Effector memory CD4-positive, alpha-beta T cell (primary cell): ENCODE data around the gene KTN1.

Experiments
- DNase-seq, 3 donors: peaks; one replicate each; pipeline ENCODE4 v3.0.0-alpha.2; 2020
- H3K27ac ChIP-seq: 2 replicates; pipeline ENCODE4 v1.7.0; 2013; ENCODE audit warnings: mild to moderate bottlenecking, low read length, moderate library complexity; ENCODE audit not compliant: insufficient read depth, poor library complexity, severe bottlenecking
- H3K27me3 ChIP-seq: replicated peaks from 2 replicates; pipeline ENCODE4 v1.7.0; 2013; ENCODE audit warnings: mild to moderate bottlenecking, low read length; ENCODE audit not compliant: insufficient read depth, control insufficient read depth, poor library complexity, severe bottlenecking
- H3K36me3 ChIP-seq: 2 replicates; pipeline ENCODE4 v1.7.0; 2013; ENCODE audit warnings: mild to moderate bottlenecking, low read length, moderate library complexity; ENCODE audit not compliant: control insufficient read depth, insufficient read depth
- H3K4me1 ChIP-seq: 2 replicates; pipeline ENCODE4 v1.7.0; 2013; ENCODE audit warnings: low read length, mild to moderate bottlenecking; ENCODE audit not compliant: control insufficient read depth, insufficient read depth, poor library complexity, severe bottlenecking
- H3K4me3 ChIP-seq: 2 replicates; pipeline ENCODE4 v1.7.0; 2013; ENCODE audit warnings: low read length, low read depth, mild to moderate bottlenecking; ENCODE audit not compliant: insufficient read depth, poor library complexity, severe bottlenecking
- H3K9me3 ChIP-seq: 2 replicates; pipeline ENCODE4 v1.7.0; 2013; ENCODE audit warnings: mild to moderate bottlenecking, low read length, moderate library complexity; ENCODE audit not compliant: control insufficient read depth

The KTN1 gene

GRCh38 chr14:55605793-55606192, 25.8 kb downstream of the KTN1 start:
- Histone ChIP-seq H3K9me3 (no peaks in the 10 kb centered on the region), H3K4me3 (no peak overlapping the region), H3K27ac (no peak overlapping the region), H3K4me1 (no peaks in the 10 kb centered on the region), H3K36me3 (no peaks in the 10 kb centered on the region), H3K27me3 (no peaks in the 10 kb centered on the region)
- DNase-seq, result no peak

- H3K27me3 ChIP-seq, result no peaks in the 10 kb centered on the region
- no peaks in the 10 kb centered on the region for H3K9me3 ChIP-seq
- no peak overlapping the region for H3K4me3 ChIP-seq
- H3K27ac ChIP-seq, result no peak overlapping the region
- DNase-seq, result no peak
- H3K36me3 ChIP-seq, result no peaks in the 10 kb centered on the region
- no peaks in the 10 kb centered on the region for H3K4me1 ChIP-seq
Measured at GRCh38 chr14:55607386-55607785, 27.4 kb downstream of the KTN1 start.

GRCh38 chr14:55609681-55610080, 29.7 kb downstream of the KTN1 start:
- Histone ChIP-seq H3K27ac (no peak overlapping the region), H3K4me3 (no peak overlapping the region), H3K9me3 (no peaks in the 10 kb centered on the region), H3K4me1 (no peaks in the 10 kb centered on the region), H3K27me3 (no peaks in the 10 kb centered on the region), H3K36me3 (peaks cover 4% of the 10 kb centered on the region)
- no peak for DNase-seq

GRCh38 chr14:55610713-55611370, 30.8 kb downstream of the KTN1 start:
- no peaks in the 10 kb centered on the region for H3K4me1 ChIP-seq
- no peaks in the 10 kb centered on the region for H3K27me3 ChIP-seq
- no peak for DNase-seq
- H3K36me3 ChIP-seq, result peaks cover 4% of the 10 kb centered on the region
- no peaks in the 10 kb centered on the region for H3K9me3 ChIP-seq
- H3K4me3 ChIP-seq, result no peak overlapping the region
- no peak overlapping the region for H3K27ac ChIP-seq

GRCh38 chr14:55611859-55612258, 31.9 kb downstream of the KTN1 start:
- no peak overlapping the region for H3K4me3 ChIP-seq
- no peaks in the 10 kb centered on the region for H3K9me3 ChIP-seq
- H3K36me3 ChIP-seq, result peaks cover 11% of the 10 kb centered on the region
- H3K27ac ChIP-seq, result no peak overlapping the region
- DNase-seq, result no peak
- H3K4me1 ChIP-seq, result no peaks in the 10 kb centered on the region
- H3K27me3 ChIP-seq, result no peaks in the 10 kb centered on the region

GRCh38 chr14:55614304-55614703, 34.3 kb downstream of the KTN1 start:
- no peak overlapping the region for H3K4me3 ChIP-seq
- H3K36me3 ChIP-seq, result peaks cover 33% of the 10 kb centered on the region
- H3K9me3 ChIP-seq, result no peaks in the 10 kb centered on the region
- H3K27ac ChIP-seq, result no peak overlapping the region
- no peak for DNase-seq
- H3K27me3 ChIP-seq, result no peaks in the 10 kb centered on the region
- H3K4me1 ChIP-seq, result no peaks in the 10 kb centered on the region

- H3K9me3 ChIP-seq, result no peaks in the 10 kb centered on the region
- H3K27ac ChIP-seq, result no peak overlapping the region
- peaks cover 73% of the 10 kb centered on the region for H3K36me3 ChIP-seq
- DNase-seq, result no peak
- H3K4me3 ChIP-seq, result no peak overlapping the region
- no peaks in the 10 kb centered on the region for H3K4me1 ChIP-seq
- H3K27me3 ChIP-seq, result no peaks in the 10 kb centered on the region
Measured at GRCh38 chr14:55620277-55620676, 40.3 kb downstream of the KTN1 start.

GRCh38 chr14:55620981-55621380, 41.0 kb downstream of the KTN1 start:
- H3K27ac ChIP-seq, result no peak overlapping the region
- H3K9me3 ChIP-seq, result no peaks in the 10 kb centered on the region
- H3K36me3 ChIP-seq, result peaks cover 73% of the 10 kb centered on the region
- H3K4me3 ChIP-seq, result no peak overlapping the region
- DNase-seq, result no peak
- H3K4me1 ChIP-seq, result no peaks in the 10 kb centered on the region
- H3K27me3 ChIP-seq, result no peaks in the 10 kb centered on the region

- Histone ChIP-seq H3K4me3 (no peak overlapping the region), H3K4me1 (no peaks in the 10 kb centered on the region), H3K27ac (no peak overlapping the region), H3K27me3 (no peaks in the 10 kb centered on the region), H3K9me3 (no peaks in the 10 kb centered on the region), H3K36me3 (peaks cover 71% of the 10 kb centered on the region)
- DNase-seq, result no peak
Measured at GRCh38 chr14:55621391-55621790, 41.4 kb downstream of the KTN1 start.

- H3K27me3 ChIP-seq, result no peaks in the 10 kb centered on the region
- H3K36me3 ChIP-seq, result peaks cover 49% of the 10 kb centered on the region
- no peak overlapping the region for H3K27ac ChIP-seq
- H3K9me3 ChIP-seq, result no peaks in the 10 kb centered on the region
- no peak overlapping the region for H3K4me3 ChIP-seq
- no peaks in the 10 kb centered on the region for H3K4me1 ChIP-seq
- no peak for DNase-seq
Measured at GRCh38 chr14:55624913-55625312, 44.9 kb downstream of the KTN1 start.
